Kasumi-1 (cell line): Measurements from ENCODE around the gene ARHGEF40.

Experiments used
- DNase-seq, 2 experiments: peaks; one replicate each; lab custom pipeline; 2025; lab: John Stamatoyannopoulos, UW

The ARHGEF40 gene

GRCh38 chr14:21083565-21084325 is 13.6 kb downstream of the ARHGEF40 start:
- DNase-seq, result no peak

- no peak for DNase-seq
Observed at GRCh38 chr14:21084396-21084795, 14.3 kb downstream of the ARHGEF40 start.

GRCh38 chr14:21084998-21085853 is 15.1 kb downstream of the ARHGEF40 start:
- DNase-seq, result no peak

- no peak for DNase-seq
Observed at GRCh38 chr14:21086908-21087293, 16.8 kb downstream of the ARHGEF40 start.

GRCh38 chr14:21087294-21088091 is 17.4 kb downstream of the ARHGEF40 start:
- DNase-seq, result peak; percentile 95

GRCh38 chr14:21088687-21089086 is 18.6 kb downstream of the ARHGEF40 start:
- no peak for DNase-seq

GRCh38 chr14:21089271-21089670 is 19.2 kb downstream of the ARHGEF40 start:
- DNase-seq, result no peak

- no peak for DNase-seq
Observed at GRCh38 chr14:21089877-21090193, 19.7 kb downstream of the ARHGEF40 start.

- peak; percentile 26 to 28 for DNase-seq
Observed at GRCh38 chr14:21090194-21090939, 20.3 kb downstream of the ARHGEF40 start.

GRCh38 chr14:21090940-21091663 is 21.0 kb downstream of the ARHGEF40 start:
- no peak for DNase-seq

- no peak for DNase-seq
Observed at GRCh38 chr14:21091821-21092272, 21.7 kb downstream of the ARHGEF40 start.

GRCh38 chr14:21092273-21093011 is 22.3 kb downstream of the ARHGEF40 start:
- peak; percentile 55 to 70 for DNase-seq

GRCh38 chr14:21093018-21093417 is 22.9 kb downstream of the ARHGEF40 start:
- no peak for DNase-seq

- no peak for DNase-seq
Observed at GRCh38 chr14:21093769-21094681, 23.9 kb downstream of the ARHGEF40 start.

GRCh38 chr14:21095430-21096205 is 25.5 kb downstream of the ARHGEF40 start:
- no peak for DNase-seq

- no peak for DNase-seq
Observed at GRCh38 chr14:21096438-21096837, 26.3 kb downstream of the ARHGEF40 start.

GRCh38 chr14:21096978-21097635 is 27.0 kb downstream of the ARHGEF40 start:
- DNase-seq, result no peak

- no peak for DNase-seq
Observed at GRCh38 chr14:21097636-21098075, 27.6 kb downstream of the ARHGEF40 start.
